Stomach smooth muscle (tissue), 2 donors: ENCODE measurements around the gene SOX1.

ENCODE experiments used
- H3K27ac ChIP-seq: one replicate; pipeline ENCODE4 v1.7.0; 2013; ENCODE audit warnings: mild to moderate bottlenecking, low read length, inconsistent platforms
- H3K27me3 ChIP-seq, 2 donors: one replicate each; pipeline ENCODE4 v1.7.0; 2013; ENCODE audit warnings: low read length in 2 of 2; ENCODE audit not compliant: insufficient read depth in 2 of 2, control insufficient read depth in 1 of 2
- H3K36me3 ChIP-seq, 2 donors: one replicate each; pipeline ENCODE4 v1.7.0; 2013; ENCODE audit warnings: low read length in 2 of 2; ENCODE audit not compliant: control insufficient read depth in 2 of 2, insufficient read depth in 2 of 2
- H3K4me1 ChIP-seq: one replicate; pipeline ENCODE4 v1.7.0; 2013; ENCODE audit warnings: low read length; ENCODE audit not compliant: control insufficient read depth, insufficient read depth
- H3K4me3 ChIP-seq, 2 donors: one replicate each; pipeline ENCODE4 v1.7.0; 2013; ENCODE audit warnings: low read length in 2 of 2
- H3K9ac ChIP-seq, 2 donors: one replicate each; pipeline ENCODE4 v1.7.0; 2013; ENCODE audit warnings: low read length in 2 of 2, mild to moderate bottlenecking in 1 of 2
- H3K9me3 ChIP-seq, 2 donors: one replicate each; pipeline ENCODE4 v1.7.0; 2013; ENCODE audit warnings: low read length in 2 of 2; ENCODE audit not compliant: control insufficient read depth in 2 of 2
- donor health status: healthy.
- donor health status: Pancreatic carcinoma.

SOX1 gene

GRCh38 chr13:112107289-112107688 lies 40.3 kb downstream of the SOX1 start:
- Histone ChIP-seq H3K27ac (no peak overlapping the region), H3K36me3 (no peaks in the 10 kb centered on the region), H3K9me3 (no peaks in the 10 kb centered on the region), H3K4me1 (peaks cover 5% of the 10 kb centered on the region), H3K9ac (no peak overlapping the region), H3K27me3 (peaks cover 36 to 63% of the 10 kb centered on the region in 2 donors), H3K4me3 (no peak overlapping the region)

- Histone ChIP-seq H3K27me3 (peaks cover 29 to 40% of the 10 kb centered on the region in 2 donors), H3K27ac (no peak overlapping the region), H3K4me1 (no peaks in the 10 kb centered on the region), H3K4me3 (no peak overlapping the region), H3K36me3 (no peaks in the 10 kb centered on the region), H3K9ac (no peak overlapping the region), H3K9me3 (no peaks in the 10 kb centered on the region)
Observed at GRCh38 chr13:112110479-112110878, 43.5 kb downstream of the SOX1 start.

- peaks cover 31 to 32% of the 10 kb centered on the region in 2 donors for H3K27me3 ChIP-seq
- H3K9me3 ChIP-seq, result no peaks in the 10 kb centered on the region
- H3K4me3 ChIP-seq, result no peak overlapping the region
- H3K27ac ChIP-seq, result no peak overlapping the region
- H3K4me1 ChIP-seq, result no peaks in the 10 kb centered on the region
- H3K36me3 ChIP-seq, result no peaks in the 10 kb centered on the region
- no peak overlapping the region for H3K9ac ChIP-seq
Observed at GRCh38 chr13:112111239-112111857, 44.4 kb downstream of the SOX1 start.

- no peak overlapping the region for H3K9ac ChIP-seq
- H3K27me3 ChIP-seq, result peaks cover 23 to 24% of the 10 kb centered on the region in 2 donors
- H3K4me3 ChIP-seq, result no peak overlapping the region
- no peak overlapping the region for H3K27ac ChIP-seq
- no peaks in the 10 kb centered on the region for H3K9me3 ChIP-seq
- H3K4me1 ChIP-seq, result no peaks in the 10 kb centered on the region
- H3K36me3 ChIP-seq, result no peaks in the 10 kb centered on the region
Observed at GRCh38 chr13:112112534-112113276, 45.8 kb downstream of the SOX1 start.

- H3K4me3 ChIP-seq, result no peak overlapping the region
- no peak overlapping the region for H3K9ac ChIP-seq
- H3K4me1 ChIP-seq, result no peaks in the 10 kb centered on the region
- no peak overlapping the region for H3K27ac ChIP-seq
- H3K36me3 ChIP-seq, result no peaks in the 10 kb centered on the region
- no peaks in the 10 kb centered on the region for H3K9me3 ChIP-seq
- H3K27me3 ChIP-seq, result peaks cover 17 to 19% of the 10 kb centered on the region in 2 donors
Observed at GRCh38 chr13:112113348-112113747, 46.4 kb downstream of the SOX1 start.

GRCh38 chr13:112113851-112114250 lies 46.9 kb downstream of the SOX1 start:
- Histone ChIP-seq H3K27ac (no peak overlapping the region), H3K4me3 (no peak overlapping the region), H3K4me1 (no peaks in the 10 kb centered on the region), H3K27me3 (peaks cover 12 to 14% of the 10 kb centered on the region in 2 donors), H3K36me3 (no peaks in the 10 kb centered on the region), H3K9ac (no peak overlapping the region), H3K9me3 (no peaks in the 10 kb centered on the region)

GRCh38 chr13:112114391-112114790 lies 47.4 kb downstream of the SOX1 start:
- H3K4me3 ChIP-seq, result no peak overlapping the region
- H3K27me3 ChIP-seq, result peaks cover 10 to 18% of the 10 kb centered on the region in 2 donors
- H3K4me1 ChIP-seq, result no peaks in the 10 kb centered on the region
- H3K27ac ChIP-seq, result no peak overlapping the region
- H3K9me3 ChIP-seq, result no peaks in the 10 kb centered on the region
- H3K9ac ChIP-seq, result no peak overlapping the region
- no peaks in the 10 kb centered on the region for H3K36me3 ChIP-seq

- peaks cover 10 to 21% of the 10 kb centered on the region in 2 donors for H3K27me3 ChIP-seq
- no peaks in the 10 kb centered on the region for H3K36me3 ChIP-seq
- no peaks in the 10 kb centered on the region for H3K9me3 ChIP-seq
- H3K4me3 ChIP-seq, result no peak overlapping the region
- H3K4me1 ChIP-seq, result no peaks in the 10 kb centered on the region
- H3K27ac ChIP-seq, result no peak overlapping the region
- H3K9ac ChIP-seq, result no peak overlapping the region
Observed at GRCh38 chr13:112115403-112116091, 48.6 kb downstream of the SOX1 start.

GRCh38 chr13:112116187-112116950 lies 49.4 kb downstream of the SOX1 start:
- H3K4me3 ChIP-seq, result no peak overlapping the region
- no peak overlapping the region for H3K27ac ChIP-seq
- peaks cover 10 to 21% of the 10 kb centered on the region in 2 donors for H3K27me3 ChIP-seq
- no peaks in the 10 kb centered on the region for H3K9me3 ChIP-seq
- no peaks in the 10 kb centered on the region for H3K4me1 ChIP-seq
- H3K9ac ChIP-seq, result no peak overlapping the region
- H3K36me3 ChIP-seq, result no peaks in the 10 kb centered on the region

GRCh38 chr13:112117258-112117954 lies 50.5 kb downstream of the SOX1 start:
- Histone ChIP-seq H3K4me3 (no peak overlapping the region), H3K4me1 (no peaks in the 10 kb centered on the region), H3K27me3 (peaks cover 10 to 20% of the 10 kb centered on the region in 2 donors), H3K27ac (no peak overlapping the region), H3K9me3 (no peaks in the 10 kb centered on the region), H3K9ac (no peak overlapping the region), H3K36me3 (no peaks in the 10 kb centered on the region)
